Measurements from ENCODE around the gene TMEM44. TPM values are rescaled to one million over a fixed set of nuclear protein-coding genes. Genes with fewer than 3 reads are reported as not detected.

Gene TMEM44
- total RNA-seq, 3 donors from 2014 or later = 9.4 to 12.8 (median 9.6) TPM

- intact Hi-C loops (cut with DNase I; ENCODE audit: low total_unique reads) = no loop called here
- Histone ChIP-seq H3K27me3 (no peaks in the 10 kb centered on the region), H3K36me3 (no peaks in the 10 kb centered on the region), H3K9me3 (no peaks in the 10 kb centered on the region), H3K4me1 (no peaks in the 10 kb centered on the region), H3K4me3 (no peak overlapping the region), H3K27ac (no peak overlapping the region)
- no peak for DNase-seq (ENCODE audit: low spot score in 2 of 2)
- TF ChIP-seq CTCF (IDR thresholded peaks at IDR 0.05) (no peak), POLR2AphosphoS5 (IDR thresholded peaks at IDR 0.05) (no peak), POLR2A (IDR thresholded peaks at IDR 0.05) (no peak)
These were observed 73.2 kb downstream of the TMEM44 start for GRCh38 chr3:194560047-194560446.

- Histone ChIP-seq H3K36me3 (no peaks in the 10 kb centered on the region), H3K4me1 (no peaks in the 10 kb centered on the region), H3K27ac (no peak overlapping the region), H3K9me3 (no peaks in the 10 kb centered on the region), H3K4me3 (no peak overlapping the region), H3K27me3 (no peaks in the 10 kb centered on the region)
- no peak for TF ChIP-seq CTCF (IDR thresholded peaks at IDR 0.05)
- no peak for DNase-seq (ENCODE audit: low spot score in 2 of 2)
- intact Hi-C loops (cut with DNase I; ENCODE audit: low total_unique reads) = no loop called here
These were observed 73.7 kb downstream of the TMEM44 start for GRCh38 chr3:194559530-194559929.

- Histone ChIP-seq H3K4me3 (peak overlapping the region in 2 of 3 donors; percentile 34 to 56), H3K27me3 (no peaks in the 10 kb centered on the region), H3K27ac (no peak overlapping the region), H3K4me1 (no peaks in the 10 kb centered on the region), H3K9me3 (no peaks in the 10 kb centered on the region), H3K36me3 (no peaks in the 10 kb centered on the region)
- intact Hi-C loops (cut with DNase I; ENCODE audit: low total_unique reads) = no loop called here
- TF ChIP-seq POLR2AphosphoS5 (IDR thresholded peaks at IDR 0.05) (no peak), POLR2A (IDR thresholded peaks at IDR 0.05) (no peak), CTCF (IDR thresholded peaks at IDR 0.05) (no peak)
- no peak for DNase-seq (ENCODE audit: low spot score in 2 of 2)
These were observed 76.8 kb downstream of the TMEM44 start for GRCh38 chr3:194556086-194557056.

- H3K27ac ChIP-seq = no peak overlapping the region
- H3K4me3 ChIP-seq = no peak overlapping the region
- H3K4me1 ChIP-seq = no peaks in the 10 kb centered on the region
- DNase-seq (ENCODE audit: low spot score in 2 of 2) = no peak
- no peaks in the 10 kb centered on the region for H3K27me3 ChIP-seq
- H3K36me3 ChIP-seq = no peaks in the 10 kb centered on the region
- H3K9me3 ChIP-seq = no peaks in the 10 kb centered on the region
- intact Hi-C loops (cut with DNase I; ENCODE audit: low total_unique reads) = no loop called here
- TF ChIP-seq POLR2AphosphoS5 (IDR thresholded peaks at IDR 0.05) (no peak), POLR2A (IDR thresholded peaks at IDR 0.05) (no peak)
These were observed 77.8 kb downstream of the TMEM44 start for GRCh38 chr3:194555175-194556062.

- TF ChIP-seq POLR2A (IDR thresholded peaks at IDR 0.05) (no peak), POLR2AphosphoS5 (IDR thresholded peaks at IDR 0.05) (no peak), CTCF (IDR thresholded peaks at IDR 0.05) (no peak)
These were observed 78.6 kb downstream of the TMEM44 start for GRCh38 chr3:194554473-194555123.

More at GRCh38 chr3:194554473-194555123, 78.6 kb downstream of the TMEM44 start:
- Histone ChIP-seq H3K4me1 (no peaks in the 10 kb centered on the region), H3K27me3 (no peaks in the 10 kb centered on the region), H3K36me3 (no peaks in the 10 kb centered on the region), H3K4me3 (no peak overlapping the region), H3K27ac (no peak overlapping the region), H3K9me3 (no peaks in the 10 kb centered on the region)
- DNase-seq (ENCODE audit: low spot score in 2 of 2) = no peak
- intact Hi-C loops (cut with DNase I; ENCODE audit: low total_unique reads) = no loop called here
